Amniotic epithelial cell (primary cell): ENCODE results near the gene ZNF429.
A peak's percentile ranks its signal among the peaks of the same experiment; 100 is the strongest.

ENCODE experiments used
- DNase-seq: peaks from one replicate; pipeline ENCODE4 v3.0.0-alpha.2; 2010; ENCODE audit warnings: low read depth

ZNF429 gene

DNA sequence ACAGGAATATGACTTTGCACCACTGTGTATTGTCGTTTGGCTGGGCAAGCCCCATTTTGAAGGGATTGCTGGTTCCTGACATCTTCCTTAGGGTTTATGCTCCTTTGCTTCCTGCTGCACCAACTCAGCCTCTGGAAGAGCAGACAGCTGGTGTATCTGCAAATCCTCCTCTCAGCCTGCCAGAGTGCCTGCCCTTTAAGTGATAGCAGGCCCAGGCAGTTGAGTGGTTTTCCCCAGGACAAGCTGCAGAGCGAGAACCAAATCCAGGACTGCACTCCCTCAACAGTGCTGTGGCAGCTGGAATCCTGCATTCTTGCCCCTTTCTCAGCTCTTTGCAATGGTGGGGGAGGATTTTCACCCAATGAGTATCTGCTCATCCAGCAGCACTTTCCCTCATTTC, 85.5 kb downstream of the ZNF429 start:
- DNase-seq, result no peak

DNA sequence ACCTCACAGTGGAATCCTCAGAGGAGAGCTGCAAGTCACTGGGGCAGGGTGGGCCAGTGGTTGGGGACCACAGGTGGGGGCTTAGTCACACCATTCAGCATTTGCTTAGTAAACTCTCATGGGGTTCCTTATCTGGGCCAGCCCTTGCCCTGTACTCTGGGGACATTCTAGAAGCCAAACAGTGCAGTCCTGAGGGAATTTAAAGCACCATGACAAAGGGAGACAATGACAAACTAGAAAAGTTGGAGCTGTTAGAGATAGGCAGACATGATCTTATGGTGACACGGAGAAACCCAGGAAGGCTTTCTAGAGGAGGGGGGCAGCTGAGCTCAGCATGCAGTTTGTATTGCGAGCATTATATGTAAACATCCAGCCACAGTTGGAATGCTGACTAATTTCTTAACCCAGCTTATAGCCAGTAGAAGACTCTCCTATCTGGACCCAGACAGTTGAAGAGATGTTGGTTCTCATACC, 87.6 kb downstream of the ZNF429 start:
- DNase-seq, result no peak

DNA sequence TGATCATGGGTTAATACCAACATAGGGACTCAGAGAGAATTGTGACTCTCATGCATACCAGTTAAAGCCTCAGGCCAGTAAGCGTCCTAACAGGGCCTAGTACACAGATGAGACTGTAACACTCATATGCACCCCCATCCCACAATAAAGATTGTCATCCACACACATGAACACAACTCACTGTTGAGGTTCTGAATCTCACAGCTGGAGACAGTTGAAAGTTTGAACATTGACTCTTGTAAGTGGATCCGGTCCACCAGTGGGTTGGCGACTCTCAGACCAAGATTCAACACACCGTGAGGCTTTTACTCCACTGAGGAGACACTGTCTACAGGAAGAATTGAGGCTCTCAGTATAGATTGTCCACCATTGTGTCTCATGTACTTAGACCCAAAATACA, 88.1 kb downstream of the ZNF429 start:
- no peak for DNase-seq

DNA sequence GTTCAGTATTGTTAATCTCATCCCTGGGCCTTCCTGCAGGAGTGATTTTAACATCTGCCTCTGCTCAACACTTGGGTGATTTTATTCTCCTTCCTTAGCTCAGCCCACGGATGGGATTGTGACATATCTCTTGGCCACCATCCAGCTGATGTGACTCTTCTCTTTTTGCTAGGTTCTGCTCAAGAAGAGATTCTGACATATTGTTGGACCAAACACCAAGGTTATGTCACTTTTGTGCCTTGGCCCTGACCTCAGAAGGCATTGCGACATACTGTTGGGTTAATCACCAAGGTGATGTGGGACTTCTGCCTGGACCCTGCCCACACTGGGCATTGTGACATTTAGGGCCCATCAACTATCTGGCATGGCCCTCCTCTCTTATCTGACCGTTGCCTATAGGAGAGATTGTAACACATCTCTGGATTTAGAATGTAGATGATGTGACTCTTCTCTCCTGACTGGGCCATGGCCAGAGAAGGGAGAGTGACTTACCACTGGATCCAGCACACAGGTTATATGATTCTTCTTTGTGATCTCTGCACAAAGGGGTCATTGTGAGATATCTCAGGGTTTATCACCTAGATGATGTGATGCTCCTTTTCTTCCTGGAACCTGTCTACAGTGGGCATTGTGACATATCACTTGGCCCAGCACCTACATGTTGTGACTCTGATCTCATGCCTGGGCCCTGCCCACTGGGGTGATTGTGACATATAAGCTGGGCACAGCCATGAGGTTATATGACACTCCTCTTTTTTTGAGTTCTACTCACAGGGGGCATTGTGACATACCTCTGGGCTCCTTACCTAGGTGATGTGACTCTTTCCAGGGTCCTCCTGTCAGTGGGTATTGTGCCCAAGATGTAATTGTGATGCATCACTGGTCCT, 88.8 kb downstream of the ZNF429 start:
- no peak for DNase-seq

DNA sequence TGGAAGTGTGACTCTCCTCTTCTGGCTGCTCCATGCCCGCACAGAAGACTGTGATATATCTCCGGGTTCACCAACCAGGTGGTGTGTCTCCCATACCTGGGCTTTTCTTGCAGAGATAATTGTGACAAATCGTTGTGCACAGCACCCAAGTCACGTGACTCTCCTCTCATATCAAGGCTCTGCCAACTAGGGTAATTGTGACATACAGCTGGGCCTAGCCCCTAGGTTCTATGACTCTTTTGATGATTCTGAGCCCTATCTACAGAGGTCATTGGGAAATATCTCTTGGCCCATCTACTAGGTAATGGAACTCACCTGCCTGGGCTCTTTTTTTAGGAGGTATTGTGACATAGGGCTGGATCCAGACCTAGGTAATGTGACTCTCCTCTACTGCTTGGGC, 89.8 kb downstream of the ZNF429 start:
- no peak for DNase-seq

DNA sequence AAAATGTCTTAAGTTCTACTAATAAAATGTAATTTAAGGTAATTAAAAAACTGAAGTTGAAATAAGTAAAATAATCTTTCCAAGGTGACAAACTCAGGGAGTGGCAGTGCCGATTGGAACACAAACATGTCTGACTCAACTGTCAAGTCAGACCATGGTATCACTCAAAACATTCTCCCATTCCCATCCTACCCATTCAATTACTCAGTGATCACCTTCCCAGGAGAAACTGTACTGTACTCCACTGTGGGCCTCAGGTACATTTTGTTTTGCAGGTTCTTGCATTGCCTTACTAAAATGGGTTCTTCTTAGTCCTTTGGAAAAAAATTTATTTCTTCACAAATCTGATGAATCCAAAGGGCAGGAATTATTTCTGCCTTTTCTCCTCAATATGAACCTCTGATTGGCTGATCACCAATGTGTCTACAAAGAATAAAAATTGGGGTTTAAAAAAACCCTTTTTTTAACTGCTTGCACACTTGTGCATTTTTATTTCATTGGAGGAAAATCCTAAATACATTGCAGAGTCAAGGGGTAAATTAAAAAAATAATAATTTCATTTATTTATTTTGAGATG, 96.8 kb downstream of the ZNF429 start:
- DNase-seq, result no peak

DNA sequence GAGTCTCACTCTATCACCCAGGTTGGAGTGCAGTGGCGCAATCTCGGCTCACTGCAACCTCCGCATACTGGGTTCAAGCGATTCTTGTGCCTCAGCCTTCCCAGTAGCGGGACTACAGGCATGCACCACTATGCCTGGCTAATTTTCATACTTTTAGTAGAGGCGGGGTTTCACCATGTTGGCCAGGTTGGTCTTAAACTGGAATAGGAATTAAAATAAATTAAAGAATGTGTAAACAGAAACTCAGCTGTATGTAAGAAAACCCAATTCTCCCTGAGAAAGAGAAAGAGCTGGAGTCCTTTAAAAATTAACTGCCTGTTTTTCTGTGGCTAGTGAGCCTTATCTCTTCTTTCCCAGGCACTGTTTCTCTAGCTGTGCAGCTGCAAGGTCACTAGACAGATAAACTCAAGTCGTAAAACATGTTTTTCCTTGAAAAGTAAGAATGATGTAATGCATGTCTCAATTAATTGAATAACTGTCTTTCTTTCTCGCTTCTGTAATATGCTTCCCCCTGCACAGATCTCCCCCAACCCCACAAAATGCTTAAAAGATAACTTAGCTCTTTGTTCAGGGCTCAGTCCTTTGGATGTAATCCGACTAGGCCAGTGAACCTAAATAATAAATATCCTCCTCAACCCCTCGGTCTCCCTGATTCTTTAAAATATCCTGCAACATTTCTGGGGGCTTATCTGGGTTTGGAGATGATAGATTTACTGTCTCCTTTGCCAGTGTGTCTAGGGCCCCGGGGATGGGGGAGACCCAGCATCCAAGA, 97.4 kb downstream of the ZNF429 start:
- DNase-seq, result peak; percentile 34

DNA sequence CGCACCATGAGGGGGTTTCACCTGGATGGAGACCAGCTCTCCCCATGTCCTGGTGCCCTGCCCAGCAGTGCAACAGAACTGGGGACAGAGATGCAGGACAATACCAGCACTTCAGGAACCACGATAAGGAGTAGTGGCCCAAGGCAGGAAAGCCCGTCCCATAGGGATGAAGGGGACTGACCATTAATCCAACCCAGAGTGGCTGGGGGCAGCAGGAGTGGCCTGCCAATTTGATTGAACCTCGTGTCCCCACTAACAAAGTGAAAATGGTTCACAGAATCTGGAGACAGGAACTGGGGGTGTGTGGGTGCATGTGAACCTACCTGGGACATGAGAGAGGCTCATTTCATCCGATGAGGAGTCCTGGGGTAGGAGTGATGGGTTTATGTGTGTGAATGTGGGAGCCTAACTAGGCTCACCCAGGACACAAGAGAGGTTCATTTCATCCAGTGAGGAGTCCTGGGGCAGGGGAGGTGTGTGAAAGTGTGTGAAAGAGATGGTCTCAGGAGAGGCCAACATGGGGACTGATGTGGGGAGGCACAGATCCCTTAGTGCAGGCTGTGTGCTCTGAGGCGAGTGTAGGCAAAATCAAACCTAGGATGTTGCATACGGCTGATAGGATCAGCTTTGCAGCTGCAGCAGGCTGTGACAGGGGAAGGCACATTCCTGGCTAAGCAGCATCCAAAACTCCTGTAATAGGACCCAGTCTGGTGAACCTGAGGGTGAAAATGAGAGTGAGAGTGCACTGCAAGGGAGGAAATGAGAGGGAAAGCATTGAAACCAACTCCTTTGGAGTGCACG, 98.2 kb downstream of the ZNF429 start:
- DNase-seq, result no peak

DNA sequence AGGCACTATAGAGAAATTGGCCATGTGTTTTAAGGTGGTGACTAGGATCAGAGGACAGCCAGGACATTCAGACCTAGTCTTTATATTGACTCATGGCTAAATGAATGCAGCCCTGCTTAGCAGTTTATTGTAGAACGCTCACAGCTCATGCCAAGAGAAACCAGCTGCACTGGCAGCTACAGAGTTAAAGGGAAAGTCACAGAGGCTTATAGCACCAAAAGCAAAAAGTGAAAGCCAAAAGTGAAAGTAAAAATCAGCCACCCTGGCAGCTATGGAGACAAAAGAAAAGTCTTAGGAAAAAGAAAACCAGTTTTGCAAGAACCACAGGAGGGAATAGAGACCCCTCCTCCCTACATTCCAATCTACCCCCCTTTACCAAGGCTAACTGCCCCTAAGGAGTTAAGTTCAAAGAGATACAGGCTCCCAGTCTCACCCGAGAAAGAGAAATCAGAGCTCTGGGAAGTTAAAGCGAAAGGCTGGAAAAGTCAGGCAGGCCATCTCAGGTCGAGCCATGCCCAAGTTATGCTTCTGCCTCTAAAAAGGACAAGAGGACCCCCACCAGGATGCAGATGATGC, 99.0 kb downstream of the ZNF429 start:
- peak; percentile 14 for DNase-seq
